Right ventricle myocardium superior (tissue), 1 donor: Measurements from ENCODE around the gene HYOU1. TPM values are rescaled to one million over a fixed set of nuclear protein-coding genes. Genes with fewer than 3 reads are reported as not detected.
"Not testable (repeated sequence)": the region's sequence is repeated elsewhere in the genome, so short reads cannot be mapped to it uniquely, and the experiment has no call there.

Experiments used
- ATAC-seq: fragments of 200-7000 bp; cut with Tn5 transposase; one replicate; pipeline ENCODE4 v1.9.1; 2020; ENCODE audit warnings: mild to moderate bottlenecking; ENCODE audit not compliant: poor library complexity
- DNase-seq: peaks from one replicate; pipeline ENCODE4 v3.0.0-alpha.2; 2020
- intact Hi-C: fragments of 100-400 bp; cut with DNase I; formaldehyde crosslinking; loops from one replicate; pipeline ENCODE4 v1.11.2; 2022
- total RNA-seq: library from RNA; stranded (reverse); fragmentation: NEBNext Ultra II Directional; extraction: Animal tissue kit (Norgen Biotek cat#: 25700); gene quantifications from one replicate; pipeline ENCODE4 v1.2.1, GENCODE V29; 2021
- donor health status: DM: no; HTN: yes; CAD: no; lungs with severe emphysema.

HYOU1 gene
- total RNA-seq, 1 donor from 2014 or later, result 63.5 TPM

DNA sequence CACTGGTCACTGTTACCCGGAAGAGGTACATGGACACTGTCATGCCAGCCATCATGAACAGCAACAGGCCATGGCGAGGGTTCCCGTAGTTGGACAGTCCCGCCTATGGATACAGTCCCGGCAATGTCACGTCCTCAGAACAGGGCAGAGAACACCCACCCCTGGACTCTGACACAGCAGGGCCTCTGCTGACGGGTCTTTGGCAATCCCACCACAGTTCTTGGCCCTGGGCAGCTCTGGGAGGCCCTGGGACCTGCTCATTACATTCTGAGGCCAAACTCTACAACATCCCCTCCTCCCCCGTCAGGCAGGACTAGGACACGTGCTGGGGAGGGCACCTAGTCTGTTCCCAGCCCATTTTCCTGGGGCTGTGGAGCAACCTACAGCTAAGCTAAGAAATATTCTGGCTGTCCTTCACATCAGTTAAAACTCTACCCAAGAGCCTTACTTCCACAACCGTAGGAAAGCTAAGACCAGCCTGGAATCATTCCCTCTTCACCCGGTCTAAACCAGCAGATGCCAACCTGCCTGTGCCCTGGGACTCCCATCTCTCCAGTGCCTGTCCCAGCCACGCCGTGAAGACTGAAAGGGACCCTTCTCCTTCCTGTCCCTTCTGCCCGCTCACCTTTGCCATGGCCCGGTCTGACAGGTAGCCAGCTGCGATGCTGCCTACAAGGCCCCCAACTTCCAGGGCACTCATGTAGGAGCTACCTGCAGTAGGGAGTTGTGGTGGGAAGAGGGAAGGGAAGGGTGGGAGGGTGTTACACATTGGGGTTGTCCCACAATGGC lies 30.8 kb downstream of the HYOU1 start:
- no peak for DNase-seq
- ATAC-seq, result no peak

DNA sequence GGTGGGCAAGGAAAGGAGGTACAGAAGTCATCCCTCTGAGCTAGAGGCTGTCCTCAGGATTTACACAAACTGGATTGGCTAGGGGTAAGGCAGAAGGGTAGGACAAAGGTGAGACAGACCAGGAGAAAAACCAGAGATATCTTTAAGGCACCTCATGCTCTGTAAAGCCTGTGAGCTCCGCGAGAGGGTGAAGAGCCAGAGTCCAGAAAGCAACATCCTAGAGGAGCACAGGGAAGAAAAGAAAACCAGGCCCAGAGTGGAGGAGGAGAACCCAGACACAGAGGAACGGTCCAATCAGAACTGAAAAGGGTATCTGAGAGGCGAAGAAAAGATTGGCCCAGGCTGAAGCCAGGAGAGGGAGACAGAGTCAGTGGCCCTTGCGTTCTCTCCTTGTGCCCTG lies 31.5 kb downstream of the HYOU1 start:
- intact Hi-C loops, result no loop called here
- no peak for DNase-seq
- no peak for ATAC-seq

More for the DNA sequence above, 30.8 kb downstream of the HYOU1 start:
- intact Hi-C loops, result no loop called here

DNA sequence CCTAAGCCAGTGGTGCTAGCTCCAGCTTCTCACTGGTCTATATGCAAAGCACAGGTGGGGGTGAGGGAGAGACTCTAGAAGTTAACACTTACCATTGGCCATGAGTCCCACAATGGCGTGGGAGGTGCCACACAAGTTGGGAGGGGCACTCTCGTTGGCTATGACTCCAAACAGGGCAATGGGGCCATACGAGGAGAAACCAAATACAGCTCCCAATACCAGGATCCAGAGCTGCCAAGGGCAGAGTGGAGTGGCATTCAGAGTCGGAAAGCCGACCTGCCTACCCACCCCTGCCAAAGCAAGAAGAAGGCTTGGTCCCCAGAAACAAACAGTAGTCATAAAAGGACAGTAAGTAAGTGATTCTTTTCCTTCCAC lies 31.9 kb downstream of the HYOU1 start:
- intact Hi-C loops, result no loop called here
- DNase-seq (no peak), ATAC-seq (no peak)

DNA sequence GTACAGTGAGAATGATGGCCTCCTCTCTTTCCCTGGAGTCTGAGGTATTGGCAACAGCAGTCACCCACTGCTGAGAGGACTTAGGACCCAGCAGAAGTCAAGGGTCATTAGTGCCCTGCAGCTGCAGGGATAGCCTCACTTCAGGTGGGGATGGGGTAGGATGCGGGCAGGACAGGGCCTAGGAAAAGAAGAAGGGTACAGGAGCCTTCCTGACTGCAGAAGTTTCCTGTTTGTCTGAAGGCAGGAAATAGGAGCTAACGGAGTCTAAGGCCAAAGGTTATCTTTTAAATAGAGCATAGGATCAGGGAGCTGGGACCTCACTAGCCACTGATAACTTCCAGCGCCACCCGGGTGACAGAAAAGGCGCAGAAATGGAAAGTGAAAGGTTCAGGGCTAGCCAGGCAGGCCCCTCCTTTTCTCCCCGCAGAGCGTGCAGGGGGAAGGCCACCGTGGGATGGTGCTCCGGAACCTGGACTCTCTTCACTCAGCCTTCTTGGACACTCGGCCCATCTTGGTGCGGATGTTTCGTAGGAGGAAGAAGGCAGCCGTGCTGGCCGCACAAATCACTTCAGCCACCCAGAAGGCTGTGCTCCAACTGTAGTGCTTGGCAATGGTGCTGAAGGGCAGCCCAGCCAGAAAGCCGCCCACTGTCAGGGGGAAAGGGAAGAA lies 32.4 kb downstream of the HYOU1 start:
- no peak for ATAC-seq
- DNase-seq, result no peak
- intact Hi-C loops, result no loop called here

DNA sequence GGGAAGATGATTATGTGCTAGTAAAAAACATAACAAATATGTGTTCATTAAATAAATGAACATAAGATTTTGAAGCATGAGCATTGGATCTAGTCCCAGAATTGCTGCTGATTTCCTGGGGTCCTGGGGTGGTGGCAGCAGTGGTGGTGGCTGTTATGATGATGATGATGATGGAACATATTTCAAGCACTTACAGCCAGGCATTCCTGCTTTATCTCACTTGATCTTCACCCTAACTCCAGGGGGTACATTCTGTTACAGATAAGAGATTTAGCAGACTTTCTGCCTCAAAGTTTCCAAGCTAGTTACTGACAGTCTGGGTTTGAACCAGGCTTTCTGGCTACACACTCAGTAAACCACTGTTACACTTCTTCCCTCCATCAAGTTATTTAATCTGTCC lies 33.3 kb downstream of the HYOU1 start:
- intact Hi-C loops, result no loop called here

DNA sequence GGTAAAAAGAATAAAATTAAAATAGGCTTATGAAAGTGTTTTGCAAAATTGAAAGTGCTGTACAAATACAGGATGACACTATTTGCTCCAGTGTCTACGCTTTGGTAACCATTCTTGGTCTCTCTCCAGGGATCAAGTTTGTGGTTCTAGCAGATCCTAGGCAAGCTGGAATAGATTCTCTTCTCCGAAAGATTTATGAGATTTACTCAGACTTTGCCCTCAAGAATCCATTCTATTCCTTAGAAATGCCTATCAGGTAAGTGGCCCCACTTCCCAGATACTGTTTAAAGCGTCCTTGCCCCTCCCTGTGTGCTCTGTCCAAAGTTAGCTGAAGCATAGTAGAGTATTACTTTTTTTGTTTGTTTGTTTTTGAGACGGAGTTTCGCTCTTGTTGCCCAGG lies 35.4 kb downstream of the HYOU1 start:
- ATAC-seq (no peak), DNase-seq (no peak)
- intact Hi-C loops, result no loop called here

More for the DNA sequence above, 33.3 kb downstream of the HYOU1 start:
- no peak for DNase-seq
- no peak for ATAC-seq

DNA sequence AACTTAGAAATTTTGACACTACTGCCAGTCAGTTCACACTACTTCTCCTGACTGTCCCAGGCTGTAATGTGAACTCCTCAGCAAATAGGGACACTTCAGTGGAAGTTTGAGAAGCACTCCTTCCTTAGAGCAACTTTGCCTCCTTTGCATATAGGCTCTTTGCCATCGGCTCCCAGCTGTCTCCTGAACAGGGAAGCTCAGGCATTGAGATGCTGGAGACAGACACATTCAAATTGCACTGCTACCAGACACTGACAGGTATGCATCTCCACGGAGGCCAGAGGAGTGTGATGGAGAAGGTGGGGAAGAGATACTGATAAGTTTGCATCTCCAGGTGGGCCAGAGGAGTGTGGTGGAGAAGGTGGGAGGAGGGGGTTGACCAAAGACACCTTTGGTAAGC lies 37.0 kb downstream of the HYOU1 start:
- intact Hi-C loops, result loop anchor here (2.0 kb wide), 1 partner anchor 21 kb away; the partner anchor contains the start of gene CENATAC
- ATAC-seq, result no peak
- no peak for DNase-seq

DNA sequence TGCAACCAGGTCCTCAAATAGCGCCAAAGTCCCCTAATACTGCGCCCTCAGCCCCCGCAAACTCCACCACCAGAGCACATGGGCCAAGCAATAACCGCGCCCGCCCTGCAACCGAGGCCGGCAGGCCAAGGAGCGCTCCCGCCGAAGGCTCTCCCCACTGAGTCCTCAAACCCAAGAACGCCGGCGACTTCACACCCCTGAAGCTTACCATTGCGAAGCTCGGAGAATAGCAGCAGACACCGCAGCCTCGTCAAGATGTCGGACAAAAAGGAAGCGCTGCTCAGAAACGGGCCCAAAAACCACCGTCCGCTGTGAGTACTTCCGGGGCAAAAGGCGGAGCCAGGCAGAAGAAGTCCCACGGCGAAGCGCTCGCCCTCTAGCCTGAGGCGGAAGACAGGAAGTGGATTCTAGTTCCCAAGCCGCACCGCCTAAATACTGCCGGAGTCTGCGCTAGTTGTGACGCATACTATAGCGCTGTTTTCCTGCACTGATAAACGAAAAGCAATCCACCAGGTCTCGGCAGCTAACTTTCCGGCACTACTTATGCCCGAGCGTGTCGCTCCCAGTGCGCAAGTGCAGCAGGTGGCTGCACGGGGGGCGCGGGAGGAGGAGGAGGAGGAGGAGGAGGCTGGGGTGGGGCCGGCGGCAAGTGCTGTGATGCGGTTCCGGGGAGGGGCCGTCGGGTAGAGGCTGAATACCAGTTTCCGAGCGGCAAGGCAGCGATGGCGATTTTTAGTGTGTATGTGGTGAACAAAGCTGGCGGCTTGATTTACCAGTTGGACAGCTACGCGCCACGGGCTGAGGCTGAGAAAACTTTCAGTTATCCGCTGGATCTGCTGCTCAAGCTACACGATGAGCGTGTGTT lies 38.7 kb downstream of the HYOU1 start, which contains the start of the genes RPS25 and TRAPPC4:
TSS of gene RPS25 (minus strand) at position 270 of the 865 bp plus-strand sequence. CDS start at position 211, 59 bp downstream.
TSS of gene TRAPPC4 (plus strand) at position 693 of the 865 bp plus-strand sequence. CDS start at position 723, 30 bp downstream.
- intact Hi-C loops, result loop anchor here (2.0 kb wide), 1 partner anchor 20 kb away; the partner anchor contains the start of gene CENATAC
- ATAC-seq (peak; percentile 97), DNase-seq (peak; percentile 97)

DNA sequence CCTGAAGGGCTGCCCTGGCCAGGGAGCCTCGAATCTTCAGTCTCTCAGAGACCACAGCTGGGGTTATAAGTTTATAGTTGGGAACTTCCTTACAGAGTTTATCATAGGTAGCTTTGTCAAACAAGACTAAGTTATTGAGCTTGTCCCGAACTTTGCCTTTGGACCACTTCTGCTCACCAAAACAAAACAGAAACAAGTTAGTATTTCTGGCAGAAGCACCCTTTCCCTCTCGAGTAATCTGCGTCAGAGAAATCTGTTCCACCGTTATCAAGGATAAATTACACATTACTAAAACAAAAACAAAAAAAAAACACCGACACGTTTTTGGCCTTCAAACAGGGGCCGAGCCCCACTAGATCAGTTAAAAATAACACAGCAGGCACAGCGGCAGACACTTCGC lies 39.6 kb downstream of the HYOU1 start:
- ATAC-seq, intact Hi-C loops, DNase-seq: not testable (repeated sequence)

DNA sequence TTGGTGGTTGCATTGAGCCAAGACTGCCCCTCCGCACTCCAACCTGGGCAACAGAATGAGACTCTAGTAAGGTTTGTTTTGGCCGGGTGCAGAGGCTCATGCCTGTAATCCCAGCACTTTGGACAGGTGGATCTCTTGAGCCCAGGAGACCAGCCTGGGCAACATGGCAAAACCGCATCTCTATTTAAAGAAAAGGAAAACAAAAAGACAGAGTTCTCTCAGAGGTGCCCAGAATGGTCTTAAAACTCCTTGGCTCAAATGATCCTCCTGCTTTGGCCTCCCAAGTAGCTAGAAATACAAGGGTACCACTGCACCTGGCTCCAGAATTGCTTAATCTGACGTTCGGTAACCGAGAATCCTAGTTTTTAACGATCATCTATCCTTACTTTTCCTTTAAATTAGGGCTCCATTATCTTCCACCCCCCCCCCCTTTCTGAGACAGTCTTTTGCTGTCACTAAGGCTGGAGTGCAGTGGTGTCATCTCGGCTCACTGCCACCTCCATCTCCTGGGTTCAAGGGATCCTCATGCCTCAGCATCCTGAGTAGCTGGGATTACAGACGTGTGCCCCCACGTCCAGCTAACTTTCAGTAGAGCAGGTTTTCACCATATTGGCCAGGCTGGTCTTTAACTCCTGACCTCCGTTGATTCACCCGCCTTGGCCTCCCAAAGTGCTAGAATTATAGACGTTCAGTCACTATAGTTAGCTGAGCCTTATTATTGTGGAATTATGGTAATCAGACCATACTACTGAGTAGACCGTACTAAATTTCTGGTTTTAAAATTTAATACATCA lies 40.6 kb downstream of the HYOU1 start:
- DNase-seq, result no peak
- no peak for ATAC-seq
- intact Hi-C loops, result no loop called here

DNA sequence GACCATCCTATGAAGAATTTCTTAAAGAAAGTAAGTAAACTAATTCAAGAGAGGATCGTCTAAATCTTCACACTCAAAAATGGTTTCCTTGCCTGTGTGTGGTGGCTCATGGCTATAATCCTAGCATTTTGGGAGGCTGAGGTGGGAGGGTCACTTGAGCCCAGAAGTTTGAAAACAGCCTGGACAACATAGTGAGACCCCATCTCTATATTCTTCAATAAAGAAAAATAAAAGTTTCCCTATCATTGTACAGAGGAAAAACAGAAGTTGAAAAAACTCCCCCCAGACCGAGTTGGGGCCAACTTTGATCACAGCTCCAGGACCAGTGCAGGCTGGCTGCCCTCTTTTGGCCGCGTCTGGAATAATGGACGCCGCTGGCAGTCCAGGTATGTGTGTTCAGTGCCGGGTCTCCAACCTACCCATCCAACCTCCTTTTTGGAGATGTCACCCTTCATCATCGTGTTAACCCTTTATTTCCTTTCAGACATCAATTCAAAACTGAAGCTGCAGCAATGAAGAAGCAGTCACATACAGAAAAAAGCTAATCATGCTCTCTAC lies 41.9 kb downstream of the HYOU1 start:
- ATAC-seq (no peak), DNase-seq (no peak)
- intact Hi-C loops, result no loop called here

DNA sequence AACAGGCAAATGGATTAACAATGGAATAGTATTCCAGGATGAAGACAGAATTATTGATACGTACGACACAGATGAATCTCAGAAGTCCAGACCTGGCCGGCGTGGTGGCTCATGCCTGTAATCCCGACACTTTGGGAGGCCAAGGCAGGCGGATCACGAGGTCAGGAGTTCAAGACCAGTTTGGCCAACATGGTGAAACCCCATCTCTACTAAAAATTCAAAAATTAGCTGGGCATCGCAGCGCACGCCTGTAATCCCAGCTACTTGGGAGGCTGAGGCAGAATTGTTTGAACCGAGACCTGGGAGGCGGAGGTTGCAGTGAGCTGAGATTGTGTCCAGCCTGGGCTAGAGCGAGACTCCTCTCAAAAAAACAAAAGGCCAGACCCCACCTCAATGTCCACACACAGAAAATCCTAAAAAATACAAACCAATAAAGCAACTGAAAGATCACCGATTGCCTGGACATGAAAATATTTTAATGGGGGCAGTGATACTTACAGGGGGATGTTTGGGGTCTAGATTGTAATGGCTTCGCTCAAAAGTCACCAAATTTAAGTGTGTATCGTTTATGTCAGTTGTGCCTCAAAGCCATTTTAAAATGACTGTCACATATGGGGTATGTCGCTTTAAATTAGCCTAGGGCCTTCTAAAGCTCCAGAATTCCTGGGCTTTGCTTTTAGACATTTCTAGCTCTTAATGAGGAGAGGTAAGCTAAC lies 42.6 kb downstream of the HYOU1 start:
- intact Hi-C loops, result no loop called here
- DNase-seq (no peak), ATAC-seq (no peak)

DNA sequence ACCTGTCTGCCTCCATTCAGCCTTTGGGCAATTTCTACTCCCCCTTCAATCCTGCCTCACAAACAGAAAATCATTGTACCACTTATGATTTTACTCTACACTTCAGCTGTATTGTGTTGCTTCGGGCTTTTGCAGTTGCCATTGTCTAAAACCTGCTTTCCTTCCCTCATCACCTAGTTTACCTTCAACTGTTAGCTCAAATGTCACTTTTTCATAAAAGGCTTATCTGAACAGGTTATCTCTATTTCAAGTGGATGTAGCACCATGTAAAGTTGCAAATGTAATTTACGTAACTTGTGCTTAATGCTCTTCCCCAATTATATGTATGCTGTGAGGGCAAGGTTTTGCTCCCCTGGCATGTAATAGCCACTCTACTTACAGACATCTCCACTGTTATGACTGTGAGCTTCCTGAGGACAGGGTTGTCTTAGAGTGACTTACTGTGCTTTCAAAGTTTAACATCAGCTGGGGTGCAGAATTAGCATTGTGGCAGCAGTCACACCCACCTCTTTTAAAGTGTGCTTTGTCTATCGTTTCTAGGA lies 44.3 kb downstream of the HYOU1 start:
- ATAC-seq (no peak), DNase-seq (no peak)
- intact Hi-C loops, result no loop called here

DNA sequence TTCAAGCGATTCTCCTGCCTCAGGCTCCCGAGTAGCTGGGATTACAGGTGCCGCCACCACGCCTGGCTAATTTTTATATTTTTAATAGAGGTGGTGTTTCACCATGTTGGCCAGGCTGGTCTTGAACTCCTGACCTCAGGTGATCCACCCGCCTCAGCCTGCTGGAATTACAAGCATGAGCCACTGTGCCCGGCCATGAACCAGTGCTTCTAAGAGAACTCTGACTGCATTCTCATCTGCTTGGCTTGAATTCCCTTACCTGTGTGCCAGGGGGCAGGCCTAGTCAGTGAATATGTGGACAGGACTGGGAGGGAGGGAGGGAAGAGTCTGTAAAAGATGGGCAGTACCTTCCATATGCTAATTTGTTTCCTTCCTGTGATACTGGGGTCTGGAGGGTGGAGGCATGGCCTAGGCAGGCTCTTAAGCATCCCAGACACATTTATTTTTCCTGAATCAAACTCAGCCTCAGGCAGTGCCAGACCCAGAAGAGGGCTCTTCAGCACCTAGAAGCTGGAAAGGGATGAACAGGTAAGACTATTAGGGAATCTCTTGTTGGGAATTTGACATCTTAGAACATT lies 45.4 kb downstream of the HYOU1 start:
- no peak for DNase-seq
- intact Hi-C loops, result no loop called here
- no peak for ATAC-seq

DNA sequence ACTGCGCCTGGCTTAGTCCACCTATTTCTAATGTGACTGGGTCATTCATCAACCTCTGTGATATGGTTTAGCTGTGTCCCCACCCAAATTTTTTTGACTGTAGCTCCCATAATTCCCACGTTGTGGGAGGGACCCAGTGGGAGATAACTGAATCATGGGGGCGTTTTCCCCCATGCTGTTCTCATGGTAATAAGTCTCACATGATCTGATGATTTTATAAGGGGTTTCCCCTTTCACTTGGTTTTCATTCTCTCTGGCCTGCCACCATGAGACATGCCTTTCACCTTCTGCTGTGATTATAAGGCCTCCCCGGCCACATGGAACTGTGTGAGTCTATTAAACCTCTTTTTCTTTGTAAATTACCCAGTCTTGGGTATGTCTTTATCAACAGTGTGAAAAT lies 50.3 kb downstream of the HYOU1 start:
- no peak for ATAC-seq
- intact Hi-C loops, result no loop called here
- DNase-seq, result no peak

DNA sequence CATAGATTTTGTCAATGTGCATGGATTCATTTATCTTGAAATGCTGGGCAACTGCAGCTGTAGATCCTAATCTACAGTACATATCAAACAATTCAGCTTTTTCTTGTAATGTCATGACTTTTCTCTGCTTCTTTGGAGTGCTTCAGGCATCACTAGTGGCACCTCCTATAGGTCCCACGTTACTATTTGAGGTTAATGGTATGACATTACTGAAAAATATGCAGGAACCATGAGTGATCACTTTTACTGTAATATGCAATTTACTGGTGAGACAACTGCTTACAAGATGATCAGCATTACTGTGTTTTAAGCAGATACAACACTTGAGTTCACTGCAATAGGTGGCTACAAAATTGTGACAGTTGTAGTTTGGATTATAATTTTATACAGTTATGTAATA lies 56.1 kb downstream of the HYOU1 start:
- DNase-seq (no peak), ATAC-seq (no peak)
- intact Hi-C loops, result no loop called here

DNA sequence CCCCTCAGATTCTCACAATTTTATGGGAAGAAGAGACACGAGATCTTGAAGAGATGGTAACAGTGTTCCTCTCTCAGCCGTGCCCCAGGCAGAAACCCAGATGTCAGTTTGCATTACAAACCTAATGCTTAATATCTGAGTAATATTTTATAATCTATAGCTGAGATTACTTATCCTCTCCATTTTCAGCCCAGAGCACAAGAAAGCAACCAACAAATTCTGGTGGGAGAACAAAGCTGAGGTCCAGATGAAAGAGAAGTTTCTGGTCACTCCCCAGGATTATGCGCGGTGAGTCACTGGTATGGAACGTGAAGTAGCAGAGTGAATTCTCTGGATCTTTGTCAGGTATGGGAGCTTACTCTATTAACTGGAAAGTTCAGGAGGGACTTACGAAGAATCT lies 58.2 kb downstream of the HYOU1 start:
- DNase-seq (no peak), ATAC-seq (no peak)
- intact Hi-C loops, result loop anchor here (2.0 kb wide), 1 partner anchor 20 kb away; the partner anchor contains the start of genes RPS25 and TRAPPC4
